HG02884 (cell line): Measurements from ENCODE around the gene FNDC3B.
"Not testable (repeated sequence)": the region's sequence is repeated elsewhere in the genome, so short reads cannot be mapped to it uniquely, and the experiment has no call there.

Experiments
- ATAC-seq: cut with Tn5 transposase; IDR thresholded peaks from one replicate; pipeline ENCODE4 v1.9.1; 2021; ENCODE audit warnings: mild to moderate bottlenecking, moderate library complexity; ENCODE audit not compliant: unreplicated experiment

The FNDC3B gene

GRCh38 chr3:172254542-172254941, 215.2 kb downstream of the FNDC3B start:
- ATAC-seq = no peak

DNA sequence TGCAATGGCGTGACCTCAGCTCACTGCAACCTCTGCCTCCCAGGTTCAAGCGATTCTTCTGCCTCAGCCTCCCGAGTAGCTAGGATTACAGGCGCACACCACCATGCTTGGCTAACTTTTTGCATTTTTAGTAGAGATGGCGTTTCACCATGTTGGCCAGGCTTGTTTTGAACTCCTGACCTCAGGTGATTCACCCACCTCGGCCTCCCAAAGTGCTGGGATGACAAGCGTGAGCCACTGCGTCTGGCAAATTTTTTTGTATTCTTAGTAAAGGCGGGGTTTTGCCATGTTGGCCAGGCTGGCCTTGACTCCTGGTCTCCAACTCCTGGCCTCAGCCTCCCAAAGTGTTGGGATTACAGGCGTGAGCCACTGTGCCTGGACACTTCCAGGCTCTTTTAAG, 215.9 kb downstream of the FNDC3B start:
- ATAC-seq = not testable (repeated sequence)

- no peak for ATAC-seq
Observed at GRCh38 chr3:172256101-172256734, 216.8 kb downstream of the FNDC3B start.

GRCh38 chr3:172257648-172258400, 218.4 kb downstream of the FNDC3B start:
- ATAC-seq = no peak

DNA sequence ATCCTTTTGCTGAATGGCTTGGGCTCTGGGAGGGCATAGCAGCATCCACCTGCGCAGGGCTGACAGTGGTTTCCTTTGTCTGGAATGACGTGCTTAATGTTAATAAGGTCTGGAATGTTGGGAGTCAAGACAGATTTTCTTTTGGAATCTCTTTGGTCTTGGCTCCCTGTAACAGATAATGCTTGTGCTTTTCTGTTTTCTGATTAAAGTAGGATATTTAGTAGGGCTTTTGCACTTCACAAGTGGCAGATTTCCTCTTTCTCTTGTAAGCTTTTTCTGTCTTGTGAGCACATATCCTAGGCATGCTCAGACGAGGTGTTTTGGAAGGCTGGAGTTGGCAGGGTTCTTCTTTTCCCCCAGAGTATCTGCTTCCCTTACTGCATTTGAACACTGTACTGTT, 219.2 kb downstream of the FNDC3B start:
- no peak for ATAC-seq

DNA sequence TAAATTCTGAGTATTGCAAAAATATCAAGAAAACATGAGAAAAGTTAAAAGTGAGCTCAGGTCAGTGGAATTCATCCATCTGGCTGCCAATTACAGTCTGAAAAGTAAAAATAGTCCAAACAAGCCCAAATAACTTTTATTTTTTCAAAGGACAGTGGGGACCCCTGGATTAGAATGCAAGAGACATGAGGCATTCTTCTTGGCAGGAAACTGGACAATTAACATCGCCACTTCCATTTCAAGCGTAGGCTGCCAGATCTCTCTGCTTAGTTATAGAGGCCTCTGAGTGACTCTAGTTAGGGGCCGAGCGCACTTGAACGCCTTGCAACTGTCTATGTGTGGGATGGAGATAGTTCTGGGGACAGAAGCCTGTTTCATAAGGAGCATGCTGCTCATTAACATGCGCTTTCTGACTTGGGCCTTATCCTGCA, 219.7 kb downstream of the FNDC3B start:
- no peak for ATAC-seq

DNA sequence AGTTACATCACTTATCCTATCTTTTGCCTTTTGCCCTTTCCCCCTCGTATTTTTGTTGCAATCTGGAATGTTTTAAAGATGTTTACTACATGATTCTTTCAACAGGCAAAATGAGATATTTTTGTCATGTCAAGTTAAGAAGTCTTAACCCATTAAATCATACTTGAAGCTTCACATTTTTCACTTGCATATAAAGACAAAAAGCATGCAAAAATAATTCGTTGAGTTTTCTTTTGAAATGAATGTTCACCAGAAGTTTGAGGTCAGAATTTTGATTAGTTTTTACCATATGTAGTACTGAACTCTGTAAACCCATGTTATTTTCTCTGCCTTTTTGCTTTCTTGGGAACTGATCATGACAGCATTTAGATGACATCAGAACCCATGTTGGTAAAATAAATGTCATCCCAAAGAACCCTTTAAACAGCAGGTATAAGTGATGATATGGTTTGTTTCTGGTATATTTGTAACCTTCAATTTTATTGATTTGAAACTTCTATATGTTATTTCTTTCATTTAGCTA, 220.4 kb downstream of the FNDC3B start:
- no peak for ATAC-seq

- ATAC-seq = no peak
Observed at GRCh38 chr3:172260381-172260780, 221.0 kb downstream of the FNDC3B start.

DNA sequence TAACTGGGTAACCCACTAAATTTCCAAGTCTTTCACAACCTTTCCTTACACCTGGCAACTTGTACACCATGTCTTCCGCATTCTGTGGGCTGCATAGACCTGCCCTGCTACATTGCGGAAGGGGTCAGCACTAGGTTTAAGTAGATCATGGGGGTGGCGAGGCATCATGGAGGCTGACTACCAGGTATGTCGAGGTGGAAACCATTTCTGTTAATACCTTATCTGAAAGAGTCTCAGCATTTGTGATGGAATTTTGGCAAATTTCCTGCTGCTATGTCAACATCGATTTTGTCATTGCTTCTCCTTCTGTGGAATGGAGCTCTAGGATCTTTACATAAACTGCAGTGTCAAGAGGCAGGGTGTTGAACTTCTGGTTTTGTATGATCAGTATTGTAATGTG, 221.7 kb downstream of the FNDC3B start:
- no peak for ATAC-seq

- no peak for ATAC-seq
Observed at GRCh38 chr3:172262991-172263608, 223.7 kb downstream of the FNDC3B start.

GRCh38 chr3:172263781-172264486, 224.6 kb downstream of the FNDC3B start:
- ATAC-seq = no peak

- no peak for ATAC-seq
Observed at GRCh38 chr3:172266103-172266502, 226.7 kb downstream of the FNDC3B start.

DNA sequence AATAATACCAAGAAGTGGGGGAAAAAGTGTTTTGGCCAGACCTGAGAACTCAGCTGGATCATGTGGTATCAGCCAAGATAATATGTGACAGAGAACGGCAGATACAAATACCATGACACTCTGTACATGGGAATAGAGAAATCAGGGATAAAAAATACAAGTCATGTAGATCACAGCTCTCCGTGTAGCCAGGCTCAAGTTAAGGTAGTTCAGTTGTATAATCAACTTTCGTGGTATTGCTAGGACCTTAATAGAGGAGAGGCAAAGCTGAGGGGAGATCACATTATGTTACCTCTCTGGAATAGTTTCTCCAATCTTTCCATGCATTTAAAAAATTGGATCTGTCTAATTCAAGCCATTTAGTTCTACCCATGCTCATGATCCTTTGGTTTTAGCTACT, 229.0 kb downstream of the FNDC3B start:
- no peak for ATAC-seq

DNA sequence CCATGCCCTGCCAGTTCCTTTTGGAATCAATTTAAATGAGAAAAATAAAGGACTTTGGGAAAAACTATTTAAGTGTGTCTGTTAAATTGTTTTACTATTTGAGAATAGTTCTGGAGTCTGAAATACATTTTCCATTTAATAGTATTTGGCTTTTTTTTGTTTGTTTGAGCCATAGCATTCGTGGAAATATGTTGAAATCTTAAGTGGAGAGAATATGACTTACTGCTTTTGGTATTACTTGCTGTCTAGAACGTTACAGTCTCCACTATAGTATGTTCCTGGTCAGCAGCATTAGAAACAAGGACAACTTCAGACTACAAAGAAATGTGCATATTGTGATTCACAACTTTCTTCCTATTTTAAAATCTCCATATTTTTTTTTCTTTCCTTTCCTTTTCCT, 229.5 kb downstream of the FNDC3B start:
- no peak for ATAC-seq

- ATAC-seq = peak; percentile 100
Observed at GRCh38 chr3:172270557-172271166, 231.3 kb downstream of the FNDC3B start.

DNA sequence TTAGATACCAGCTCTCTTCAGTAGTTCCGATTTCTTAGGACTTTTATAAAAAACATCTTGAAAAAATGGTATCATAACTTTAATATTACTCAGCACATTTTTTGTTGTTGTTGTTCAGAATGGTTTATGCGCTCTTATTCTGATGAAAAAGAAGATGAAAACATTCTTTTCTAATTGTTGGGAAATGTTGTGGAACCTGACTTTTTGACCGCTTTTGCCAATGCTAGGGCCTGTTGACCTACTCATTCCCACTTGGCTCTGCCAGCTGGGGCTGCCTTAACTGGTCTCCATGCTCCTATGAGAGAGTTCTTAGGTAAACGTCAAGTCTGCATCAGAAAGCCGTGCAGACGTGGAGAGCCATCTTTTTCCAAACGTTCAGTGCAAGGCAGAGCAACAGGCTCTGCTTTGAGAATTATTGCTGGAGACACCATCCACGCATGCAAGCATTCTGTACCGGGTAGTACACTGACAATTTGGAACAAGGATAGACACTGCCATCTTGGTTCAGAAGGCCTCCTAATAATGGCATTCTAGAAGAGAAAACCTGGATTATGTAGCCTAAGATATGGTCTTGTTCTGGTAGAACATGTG, 232.1 kb downstream of the FNDC3B start:
- no peak for ATAC-seq

DNA sequence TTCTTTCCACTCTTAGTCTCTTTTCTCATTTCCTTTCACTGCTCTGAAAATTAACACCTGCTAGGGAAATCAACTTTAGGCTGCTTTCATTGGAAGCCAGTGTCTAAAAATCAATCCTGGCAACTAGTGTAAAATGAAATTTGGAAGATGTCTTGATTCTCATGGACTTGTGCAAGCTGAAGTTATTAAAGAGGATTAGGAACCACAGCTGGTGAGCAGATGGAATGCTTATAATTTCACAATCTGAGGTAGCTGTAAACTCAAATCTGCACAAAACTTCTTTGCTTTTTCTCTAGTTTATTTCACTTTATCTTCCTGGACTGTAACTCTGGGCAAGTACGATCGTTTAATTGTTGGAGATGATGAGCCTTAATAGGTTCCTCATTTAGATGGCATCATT, 233.3 kb downstream of the FNDC3B start:
- ATAC-seq = no peak

GRCh38 chr3:172273378-172273777, 234.0 kb downstream of the FNDC3B start:
- ATAC-seq = no peak

DNA sequence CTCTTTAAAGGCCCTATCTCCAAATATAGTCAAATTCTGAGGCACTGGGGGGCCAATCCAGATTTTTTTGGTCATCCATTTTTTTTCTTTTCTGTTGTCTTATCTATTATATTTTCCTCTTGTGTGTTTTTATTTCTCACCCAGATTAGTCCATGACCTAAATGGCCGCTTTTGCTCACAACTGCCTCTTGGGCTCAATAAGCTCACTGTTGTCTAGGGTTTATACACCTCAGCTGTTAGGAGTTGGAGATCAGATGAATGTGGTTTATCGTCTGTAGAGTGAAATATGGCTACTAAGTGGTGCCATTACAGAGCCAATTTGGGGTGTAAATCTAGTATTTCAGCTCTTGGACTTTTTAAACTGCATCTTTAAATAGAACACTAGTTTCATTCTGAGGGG, 235.5 kb downstream of the FNDC3B start:
- ATAC-seq = no peak

GRCh38 chr3:172275586-172275985, 236.2 kb downstream of the FNDC3B start:
- ATAC-seq = no peak
